Measurements from ENCODE around the gene H2AZ2.

- TF ChIP-seq POLR2A (IDR thresholded peaks at IDR 0.05) = no peak
- TF ChIP-seq, protein P1, sequence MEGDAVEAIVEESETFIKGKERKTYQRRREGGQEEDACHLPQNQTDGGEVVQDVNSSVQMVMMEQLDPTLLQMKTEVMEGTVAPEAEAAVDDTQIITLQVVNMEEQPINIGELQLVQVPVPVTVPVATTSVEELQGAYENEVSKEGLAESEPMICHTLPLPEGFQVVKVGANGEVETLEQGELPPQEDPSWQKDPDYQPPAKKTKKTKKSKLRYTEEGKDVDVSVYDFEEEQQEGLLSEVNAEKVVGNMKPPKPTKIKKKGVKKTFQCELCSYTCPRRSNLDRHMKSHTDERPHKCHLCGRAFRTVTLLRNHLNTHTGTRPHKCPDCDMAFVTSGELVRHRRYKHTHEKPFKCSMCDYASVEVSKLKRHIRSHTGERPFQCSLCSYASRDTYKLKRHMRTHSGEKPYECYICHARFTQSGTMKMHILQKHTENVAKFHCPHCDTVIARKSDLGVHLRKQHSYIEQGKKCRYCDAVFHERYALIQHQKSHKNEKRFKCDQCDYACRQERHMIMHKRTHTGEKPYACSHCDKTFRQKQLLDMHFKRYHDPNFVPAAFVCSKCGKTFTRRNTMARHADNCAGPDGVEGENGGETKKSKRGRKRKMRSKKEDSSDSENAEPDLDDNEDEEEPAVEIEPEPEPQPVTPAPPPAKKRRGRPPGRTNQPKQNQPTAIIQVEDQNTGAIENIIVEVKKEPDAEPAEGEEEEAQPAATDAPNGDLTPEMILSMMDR (IDR thresholded peaks at IDR 0.05) = no peak
Measured at GRCh38 chr7:44853391-44853790, 5.5 kb upstream of the H2AZ2 start.
